GM19372 (cell line): ENCODE results near the gene RAB29.
"Not testable (repeated sequence)": the region's sequence is repeated elsewhere in the genome, so short reads cannot be mapped to it uniquely, and the experiment has no call there.

Experiments
- ATAC-seq: cut with Tn5 transposase; IDR thresholded peaks from one replicate; pipeline ENCODE4 v1.9.1; 2021; ENCODE audit warnings: mild to moderate bottlenecking, low read depth, moderate library complexity; ENCODE audit not compliant: unreplicated experiment

Gene RAB29

GRCh38 chr1:205733438-205734175 is 41.7 kb downstream of the RAB29 start:
- ATAC-seq = no peak

- no peak for ATAC-seq
These were observed 45.2 kb downstream of the RAB29 start for GRCh38 chr1:205729945-205730610.

GRCh38 chr1:205726619-205727125 is 48.6 kb downstream of the RAB29 start:
- no peak for ATAC-seq

- no peak for ATAC-seq
These were observed 49.8 kb downstream of the RAB29 start for GRCh38 chr1:205725514-205725913.

GRCh38 chr1:205720740-205721139 is 54.5 kb downstream of the RAB29 start:
- ATAC-seq = not testable (repeated sequence)

- no peak for ATAC-seq
These were observed 55.5 kb downstream of the RAB29 start for GRCh38 chr1:205719762-205720161.

GRCh38 chr1:205719015-205719414 is 56.3 kb downstream of the RAB29 start:
- ATAC-seq = no peak
